ENCODE data around the gene RPS23. TPM values are rescaled to one million over a fixed set of nuclear protein-coding genes. Genes with fewer than 3 reads are reported as not detected.

Gene RPS23
- total RNA-seq, 1 experiment from 2014 or later = 2,589 TPM

- no peak for TF ChIP-seq MAX (CRISPR knock-in tag; IDR thresholded peaks at IDR 0.05)
- TF ChIP-seq OVOL2 (CRISPR knock-in tag; IDR thresholded peaks at IDR 0.05; ENCODE audit: borderline replicate concordance) = no peak
- TF ChIP-seq NFYB (CRISPR knock-in tag; conservative IDR thresholded peaks at IDR 0.05; ENCODE audit: low read depth) = no peak
Observed at GRCh38 chr5:82257729-82258128, 20.4 kb downstream of the RPS23 start (continued).

GRCh38 chr5:82257247-82257646, 20.9 kb downstream of the RPS23 start:
- H3K4me1 Mint-ChIP-seq = peaks cover 24% of the 10 kb centered on the region
- no peaks in the 10 kb centered on the region for H3K27me3 Mint-ChIP-seq (ENCODE audit: low read depth)
- DNase-seq (ENCODE audit: low spot score) = no peak
- ChIA-PET CTCF (interaction anchor here (0.6 to 3.6 kb wide), 14 partner anchors 9 to 872 kb away, joined by 3 to 21 read pairs (median 4); no protein-coding TSS in a partner anchor), POLR2A (no interaction called here)
- H3K27ac Mint-ChIP-seq = no peak overlapping the region
- ATAC-seq = peak; percentile 81
- TF ChIP-seq ZNF317 (CRISPR knock-in tag; IDR thresholded peaks at IDR 0.05; ENCODE audit: borderline replicate concordance, low read depth) (no peak), SOX15 (CRISPR knock-in tag; IDR thresholded peaks at IDR 0.05) (no peak), ZNF671 (CRISPR knock-in tag; IDR thresholded peaks at IDR 0.05) (no peak), HMGXB4 (CRISPR knock-in tag; IDR thresholded peaks at IDR 0.05) (no peak), GABPB1 (CRISPR knock-in tag; IDR thresholded peaks at IDR 0.05) (no peak), GRHL2 (CRISPR knock-in tag; IDR thresholded peaks at IDR 0.05; ENCODE audit: insufficient replicate concordance, severe bottlenecking) (no peak), ZNF396 (CRISPR knock-in tag; IDR thresholded peaks at IDR 0.05; ENCODE audit: borderline replicate concordance) (no peak), MXD4 (CRISPR knock-in tag; IDR thresholded peaks at IDR 0.05; ENCODE audit: borderline replicate concordance) (no peak), IRF2 (CRISPR knock-in tag; IDR thresholded peaks at IDR 0.05; ENCODE audit: borderline replicate concordance, low read depth) (no peak), CREM (CRISPR knock-in tag; IDR thresholded peaks at IDR 0.05) (no peak)
- H3K9me3 Mint-ChIP-seq = no peaks in the 10 kb centered on the region
- no peaks in the 10 kb centered on the region for H3K36me3 Mint-ChIP-seq
- no peak overlapping the region for H3K4me3 Mint-ChIP-seq

- CTCF ChIA-PET = interaction anchor here (1.5 to 3.1 kb wide), 2 partner anchors 91 to 399 kb away, joined by 4 to 10 read pairs; no protein-coding TSS in a partner anchor
- H3K36me3 Mint-ChIP-seq = no peaks in the 10 kb centered on the region
- H3K4me1 Mint-ChIP-seq = peaks cover 24% of the 10 kb centered on the region
- no peak overlapping the region for H3K4me3 Mint-ChIP-seq
- no peak overlapping the region for H3K27ac Mint-ChIP-seq
- no peaks in the 10 kb centered on the region for H3K27me3 Mint-ChIP-seq (ENCODE audit: low read depth)
- TF ChIP-seq ESRRA (CRISPR knock-in tag; IDR thresholded peaks at IDR 0.05; ENCODE audit: borderline replicate concordance) = no peak
- no peak for TF ChIP-seq ZBTB43 (CRISPR knock-in tag; IDR thresholded peaks at IDR 0.05)
- DNase-seq (ENCODE audit: low spot score) (no peak), ATAC-seq (no peak)
- no peaks in the 10 kb centered on the region for H3K9me3 Mint-ChIP-seq
- POLR2A ChIA-PET = no interaction called here
Observed at GRCh38 chr5:82255844-82256243, 22.3 kb downstream of the RPS23 start.

GRCh38 chr5:82252744-82253143, 25.4 kb downstream of the RPS23 start:
- Mint-ChIP-seq H3K27ac (no peak overlapping the region), H3K4me3 (no peak overlapping the region), H3K4me1 (peaks cover 17% of the 10 kb centered on the region), H3K9me3 (no peaks in the 10 kb centered on the region), H3K27me3 (ENCODE audit: low read depth) (no peaks in the 10 kb centered on the region), H3K36me3 (no peaks in the 10 kb centered on the region)
- DNase-seq (ENCODE audit: low spot score) (no peak), ATAC-seq (no peak)
- POLR2A ChIA-PET = no interaction called here
- CTCF ChIA-PET = no interaction called here
- TF ChIP-seq SP1 (CRISPR knock-in tag; conservative IDR thresholded peaks at IDR 0.05) = no peak
- no peak for TF ChIP-seq EMX1 (CRISPR knock-in tag; IDR thresholded peaks at IDR 0.05)
- no peak for TF ChIP-seq FOXP1 (CRISPR knock-in tag; IDR thresholded peaks at IDR 0.05; ENCODE audit: borderline replicate concordance)
- TF ChIP-seq ZNF416 (CRISPR knock-in tag; IDR thresholded peaks at IDR 0.05) = no peak
- no peak for TF ChIP-seq ZBTB43 (CRISPR knock-in tag; IDR thresholded peaks at IDR 0.05)
- no peak for TF ChIP-seq OVOL2 (CRISPR knock-in tag; IDR thresholded peaks at IDR 0.05; ENCODE audit: borderline replicate concordance)
- no peak for TF ChIP-seq CTCF (IDR thresholded peaks at IDR 0.05)
- TF ChIP-seq STAT6 (CRISPR knock-in tag; conservative IDR thresholded peaks at IDR 0.05; ENCODE audit: low read depth) = no peak
- no peak for TF ChIP-seq MLX (CRISPR knock-in tag; IDR thresholded peaks at IDR 0.05)

Measured in WTC11 (cell line).